NOMO-1 (cell line): Measurements from ENCODE around the gene MYCBPAP.

Experiments
- DNase-seq, 2 experiments: peaks; one replicate each; lab custom pipeline; 2025; ENCODE audit not compliant: unreplicated experiment in 2 of 2; lab: John Stamatoyannopoulos, UW

MYCBPAP gene, protein sequence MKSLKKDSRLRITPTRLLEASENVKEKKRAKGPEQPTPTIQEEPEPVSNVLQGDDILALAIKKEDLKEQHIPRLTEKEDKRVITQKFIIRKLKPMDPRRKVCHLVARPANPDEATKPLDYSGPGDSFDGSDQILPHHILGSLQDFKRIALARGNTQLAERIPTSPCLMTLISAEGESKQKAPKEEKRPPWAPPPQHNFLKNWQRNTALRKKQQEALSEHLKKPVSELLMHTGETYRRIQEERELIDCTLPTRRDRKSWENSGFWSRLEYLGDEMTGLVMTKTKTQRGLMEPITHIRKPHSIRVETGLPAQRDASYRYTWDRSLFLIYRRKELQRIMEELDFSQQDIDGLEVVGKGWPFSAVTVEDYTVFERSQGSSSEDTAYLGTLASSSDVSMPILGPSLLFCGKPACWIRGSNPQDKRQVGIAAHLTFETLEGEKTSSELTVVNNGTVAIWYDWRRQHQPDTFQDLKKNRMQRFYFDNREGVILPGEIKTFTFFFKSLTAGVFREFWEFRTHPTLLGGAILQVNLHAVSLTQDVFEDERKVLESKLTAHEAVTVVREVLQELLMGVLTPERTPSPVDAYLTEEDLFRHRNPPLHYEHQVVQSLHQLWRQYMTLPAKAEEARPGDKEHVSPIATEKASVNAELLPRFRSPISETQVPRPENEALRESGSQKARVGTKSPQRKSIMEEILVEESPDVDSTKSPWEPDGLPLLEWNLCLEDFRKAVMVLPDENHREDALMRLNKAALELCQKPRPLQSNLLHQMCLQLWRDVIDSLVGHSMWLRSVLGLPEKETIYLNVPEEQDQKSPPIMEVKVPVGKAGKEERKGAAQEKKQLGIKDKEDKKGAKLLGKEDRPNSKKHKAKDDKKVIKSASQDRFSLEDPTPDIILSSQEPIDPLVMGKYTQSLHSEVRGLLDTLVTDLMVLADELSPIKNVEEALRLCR

DNA sequence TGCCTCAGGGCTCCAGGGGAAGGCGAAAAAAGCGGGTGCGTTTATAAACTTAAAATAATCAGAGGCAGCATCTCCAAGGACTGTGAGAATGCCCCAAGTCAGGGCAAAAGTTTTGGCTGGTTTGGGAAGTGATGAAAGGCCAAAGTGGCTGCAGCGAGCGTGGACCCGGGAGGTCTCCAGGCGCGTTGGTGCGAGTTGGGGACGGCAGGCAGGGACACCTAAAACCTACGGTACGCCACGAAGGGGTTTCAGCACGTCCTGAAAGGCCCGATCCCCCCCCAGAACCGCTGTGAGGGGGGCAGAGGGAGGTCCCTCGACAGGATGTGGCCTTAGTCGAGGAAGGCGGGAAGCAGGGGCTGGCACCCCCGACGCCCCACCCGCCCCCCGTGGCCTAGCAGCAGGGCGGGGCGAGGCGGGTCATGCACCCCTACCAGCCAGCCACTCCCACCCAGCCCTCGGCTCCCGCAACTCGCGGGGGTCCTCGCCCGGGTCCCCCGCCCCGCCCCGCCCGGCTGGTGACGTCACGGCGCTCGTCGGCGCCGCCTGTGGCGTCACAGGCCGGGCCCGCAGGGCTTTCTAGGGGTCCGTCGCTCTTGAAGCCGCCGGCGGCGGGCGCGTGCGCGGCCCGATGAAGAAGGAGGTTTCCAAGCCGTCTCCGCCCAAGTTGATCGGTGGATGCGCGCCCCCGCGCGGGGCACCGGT is at the start of gene MYCBPAP:
TSS of gene MYCBPAP (plus strand) at position 569 of the 702 bp plus-strand sequence. CDS start 236 bp downstream, outside the sequence.
- peak; percentile 69 to 90 for DNase-seq

DNA sequence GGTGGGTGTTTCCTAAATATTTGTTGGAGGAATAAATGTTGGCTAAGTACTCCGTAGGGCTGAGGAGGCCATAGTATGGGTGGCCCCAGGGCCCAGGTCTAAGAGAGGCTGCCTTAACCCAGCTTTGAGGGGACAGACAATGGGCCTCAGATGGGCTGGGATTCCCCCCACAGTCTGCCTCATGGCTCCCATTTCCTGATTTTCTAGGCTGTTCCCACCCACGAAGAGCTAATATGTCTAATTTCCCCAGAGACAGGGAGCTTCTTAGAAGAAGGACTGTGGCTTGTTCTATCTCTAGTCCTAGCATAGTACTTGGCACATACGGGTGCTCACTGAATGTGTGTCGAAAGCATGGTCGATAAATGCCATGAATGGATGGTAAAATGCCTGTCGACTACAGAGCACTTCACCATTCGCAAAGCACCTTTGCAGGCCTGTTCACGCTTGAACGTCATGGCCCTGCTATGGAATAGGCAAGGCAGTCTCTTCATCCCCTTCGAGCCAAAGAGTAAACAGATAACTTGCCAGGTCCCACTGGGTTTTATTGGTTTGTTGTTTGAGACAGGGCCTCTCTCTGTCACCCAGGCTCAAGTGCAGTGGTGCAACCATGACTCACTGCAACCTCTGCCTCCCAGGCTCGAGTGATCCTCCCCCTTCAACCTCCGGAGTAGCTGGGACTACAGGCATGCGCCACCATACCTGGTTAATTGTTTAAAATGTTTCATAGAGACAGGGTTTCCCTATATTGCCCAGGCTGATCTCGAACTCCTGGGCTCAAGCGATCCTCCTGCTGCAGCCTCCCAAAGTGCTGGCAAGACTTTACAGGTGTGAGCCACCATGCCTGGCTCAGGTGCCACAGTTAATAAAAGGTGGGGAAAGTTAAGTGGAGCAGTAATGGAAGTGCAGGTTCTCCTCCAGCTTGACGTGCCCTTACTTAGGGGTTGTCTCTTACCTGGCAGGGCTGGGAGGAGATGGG is 49.2 kb upstream of the MYCBPAP start:
- no peak for DNase-seq

DNA sequence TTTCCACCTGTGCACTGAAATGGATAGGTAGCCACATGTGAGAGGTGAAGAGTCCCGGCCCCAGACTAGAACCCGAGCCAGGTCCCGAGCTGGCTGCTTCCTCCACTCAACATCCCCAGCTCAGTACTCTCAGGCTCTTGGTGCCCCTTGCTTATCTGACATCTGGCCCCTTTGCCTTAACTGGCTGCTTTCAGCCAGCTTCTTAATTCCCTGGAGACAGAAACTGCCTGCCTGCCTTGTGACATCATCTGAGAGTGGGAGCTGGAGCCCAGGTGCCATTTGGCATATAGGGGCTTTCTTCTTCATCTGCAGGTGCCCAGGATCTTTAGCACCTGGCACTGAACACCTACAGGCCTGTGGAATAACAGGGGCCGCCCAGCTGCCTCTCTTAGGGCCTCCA is 48.5 kb upstream of the MYCBPAP start:
- no peak for DNase-seq

DNA sequence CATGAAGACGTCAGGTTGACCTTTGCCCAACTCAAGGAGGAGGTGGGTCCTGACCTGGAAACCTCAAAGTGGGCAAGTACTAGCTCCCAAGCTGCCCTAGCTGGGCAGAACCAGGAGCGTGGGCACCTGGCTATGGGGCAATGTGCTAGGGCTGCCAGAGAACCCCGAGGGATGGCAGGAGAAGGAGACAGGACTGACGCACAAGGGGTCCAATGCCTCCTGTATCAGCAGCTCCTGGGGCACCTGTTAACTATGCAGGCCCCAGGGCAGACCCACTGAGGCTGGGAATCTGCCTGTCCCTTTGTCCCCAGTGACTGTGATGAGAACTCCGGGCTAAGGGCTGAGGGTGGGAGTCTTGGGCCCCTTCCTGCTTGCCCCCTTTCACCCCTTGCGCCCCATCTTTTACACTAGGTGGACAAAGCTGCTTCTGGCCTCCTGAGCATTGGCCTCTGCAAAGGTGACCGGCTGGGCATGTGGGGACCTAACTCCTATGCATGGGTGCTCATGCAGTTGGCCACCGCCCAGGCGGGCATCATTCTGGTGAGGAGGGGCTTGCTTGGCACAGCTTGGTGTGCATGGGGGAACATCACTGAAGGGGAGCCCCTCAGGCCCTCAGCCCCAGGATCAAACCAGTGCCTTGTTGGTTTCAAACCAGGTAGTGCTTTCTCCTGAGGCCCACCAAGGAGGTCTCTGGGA is 47.3 kb upstream of the MYCBPAP start:
- DNase-seq, result no peak

DNA sequence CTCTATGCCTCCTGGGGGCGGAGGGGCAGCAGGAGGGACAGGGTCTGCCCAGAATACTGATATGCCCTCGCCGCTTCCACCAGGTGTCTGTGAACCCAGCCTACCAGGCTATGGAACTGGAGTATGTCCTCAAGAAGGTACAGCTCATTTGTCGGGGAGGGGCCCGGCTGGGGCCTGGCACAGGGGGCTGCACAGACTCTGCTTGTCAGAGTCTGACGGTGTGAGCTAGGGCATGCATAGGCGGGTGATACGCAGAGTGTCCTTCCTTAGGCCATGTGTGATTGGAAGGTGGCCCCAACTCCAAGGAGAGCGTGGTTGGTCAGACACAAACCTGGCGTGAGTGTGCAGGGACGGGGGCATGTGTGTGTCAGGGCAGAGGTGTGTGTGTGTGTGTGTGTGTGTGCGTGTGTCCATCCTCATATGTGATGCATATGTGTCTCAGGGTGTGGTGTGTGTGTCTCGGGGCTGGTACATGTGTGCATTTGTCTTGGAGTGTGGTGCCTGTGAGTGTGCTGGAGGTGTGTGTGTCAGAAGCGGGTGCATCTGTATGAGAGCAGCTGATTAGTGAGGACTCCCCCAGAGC is 46.6 kb upstream of the MYCBPAP start:
- no peak for DNase-seq

DNA sequence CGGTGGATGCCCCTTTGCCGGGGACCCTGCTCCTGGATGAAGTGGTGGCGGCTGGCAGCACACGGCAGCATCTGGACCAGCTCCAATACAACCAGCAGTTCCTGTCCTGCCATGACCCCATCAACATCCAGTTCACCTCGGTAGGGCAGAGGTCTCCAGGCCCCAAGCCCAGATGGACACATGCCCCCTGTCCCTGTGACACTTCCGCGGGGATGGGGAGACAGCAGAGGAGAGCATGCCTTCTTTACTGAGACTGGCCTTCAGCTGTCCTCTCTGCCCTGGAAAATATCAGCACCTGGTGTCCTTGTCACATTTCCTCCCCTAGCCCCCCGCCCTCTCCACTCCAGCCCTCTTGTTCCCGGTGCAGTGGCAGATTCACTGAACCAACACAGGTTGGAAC is 45.8 kb upstream of the MYCBPAP start:
- no peak for DNase-seq

DNA sequence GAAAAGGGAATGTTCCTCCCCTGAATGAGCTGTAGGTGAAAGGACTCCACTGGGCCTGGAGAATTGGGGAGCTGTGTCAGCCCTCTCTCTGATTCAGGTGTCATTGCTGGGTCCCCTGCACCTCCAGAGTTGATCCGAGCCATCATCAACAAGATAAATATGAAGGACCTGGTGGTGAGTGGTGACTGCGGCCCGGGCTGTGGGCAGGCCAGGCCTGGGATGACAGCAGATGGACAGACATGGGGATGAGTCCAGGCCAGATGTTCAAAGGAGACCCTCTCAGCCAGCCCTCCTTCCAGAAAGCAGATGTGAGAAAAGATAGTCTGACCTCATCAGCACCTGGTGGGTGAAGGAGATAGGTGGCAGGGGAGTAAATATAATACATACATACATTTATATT is 44.1 kb upstream of the MYCBPAP start:
- DNase-seq, result no peak

DNA sequence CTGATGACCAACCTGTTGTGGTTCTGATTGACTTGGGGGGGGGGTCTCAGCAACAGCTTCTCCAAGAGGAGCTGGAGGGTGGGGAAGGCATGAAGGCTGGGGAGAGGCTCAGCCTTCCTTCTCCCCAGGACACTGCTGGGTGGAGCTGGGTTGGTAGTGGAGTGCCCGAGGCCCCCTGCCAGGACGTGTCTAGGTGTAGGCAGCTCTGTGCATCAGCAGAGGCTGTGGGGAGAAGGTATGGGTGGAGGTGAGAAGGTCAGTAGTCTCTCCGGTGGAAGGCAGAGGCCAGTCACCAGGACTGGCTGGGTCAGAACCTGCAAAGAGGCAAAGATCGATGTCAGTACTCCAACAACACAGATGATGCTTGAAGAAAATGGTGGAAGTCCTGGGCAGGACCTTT is 43.5 kb upstream of the MYCBPAP start:
- no peak for DNase-seq

DNA sequence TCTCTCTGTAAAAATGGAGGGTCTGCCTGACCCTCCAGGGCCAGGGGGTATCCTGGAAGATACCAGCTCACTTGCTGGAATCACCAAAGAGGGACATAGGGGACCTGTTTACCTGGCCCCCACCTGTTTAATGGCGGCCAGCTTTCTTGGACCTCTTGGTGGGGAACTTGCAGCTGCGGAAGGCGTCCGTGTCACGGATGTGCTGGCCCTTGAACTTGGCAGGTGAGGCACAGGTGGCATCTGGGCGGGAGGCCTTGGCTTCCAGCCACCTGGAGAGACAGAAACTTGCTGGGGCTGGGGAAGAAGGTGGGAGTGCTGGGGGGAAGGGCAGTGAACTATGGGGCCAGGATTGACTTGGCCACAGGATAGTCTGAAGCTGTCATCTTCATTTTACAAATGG is 43.1 kb upstream of the MYCBPAP start:
- DNase-seq, result no peak

DNA sequence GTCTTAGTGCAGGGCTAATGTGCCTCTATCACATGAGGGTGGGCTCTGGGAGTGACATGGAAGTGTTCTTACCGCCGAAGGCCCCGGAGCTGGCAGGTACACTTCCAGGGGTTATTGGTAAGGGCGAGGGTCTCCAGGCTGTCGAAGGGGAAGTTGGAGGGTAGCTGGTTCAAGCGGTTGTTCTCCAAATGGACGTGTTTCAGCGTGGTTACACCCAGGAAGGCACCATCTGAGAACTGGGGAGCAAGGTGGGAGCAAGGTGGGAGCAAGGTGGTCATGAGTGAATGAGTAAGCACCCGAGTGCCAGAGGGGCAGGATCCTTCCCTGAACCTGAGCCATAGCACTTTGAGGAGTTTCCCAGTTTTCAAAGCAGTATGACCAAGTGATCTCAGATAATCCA is 42.6 kb upstream of the MYCBPAP start:
- DNase-seq, result no peak

DNA sequence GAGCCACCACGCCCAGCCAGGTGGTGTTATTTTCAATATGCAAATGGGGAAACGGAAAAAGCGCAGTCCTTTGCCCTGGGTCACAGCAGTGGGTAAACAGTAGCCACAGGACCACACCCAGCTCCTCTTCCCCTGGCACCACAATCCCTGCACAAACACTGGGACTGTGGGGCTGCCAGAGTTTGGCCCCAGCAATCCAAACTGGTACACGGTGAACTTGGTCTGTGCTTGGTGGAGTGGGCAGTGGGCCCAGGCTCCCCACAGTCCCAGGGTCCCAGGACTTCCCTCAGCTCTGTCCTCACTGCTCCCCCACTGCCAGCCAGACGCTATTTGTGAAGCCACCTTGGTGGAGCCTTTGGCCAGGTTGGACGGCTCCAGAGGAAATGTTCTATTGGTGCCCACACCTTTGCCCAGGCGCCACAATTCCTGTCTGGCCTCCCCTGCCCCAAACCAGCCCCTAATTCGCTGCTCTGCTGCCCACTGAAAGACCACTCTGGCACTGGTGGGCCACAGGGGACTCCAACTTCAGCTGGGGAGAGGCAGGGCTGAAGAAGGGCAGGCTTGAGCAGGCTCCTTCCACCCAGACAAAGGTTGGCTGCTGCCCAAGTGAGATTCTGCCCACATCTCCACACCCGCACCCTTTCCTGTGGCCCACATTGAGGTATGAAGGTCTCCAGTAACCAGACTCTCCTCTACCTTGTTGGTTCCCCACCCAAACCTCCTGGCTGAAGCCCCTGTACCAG is 41.7 kb upstream of the MYCBPAP start:
- DNase-seq, result no peak

DNA sequence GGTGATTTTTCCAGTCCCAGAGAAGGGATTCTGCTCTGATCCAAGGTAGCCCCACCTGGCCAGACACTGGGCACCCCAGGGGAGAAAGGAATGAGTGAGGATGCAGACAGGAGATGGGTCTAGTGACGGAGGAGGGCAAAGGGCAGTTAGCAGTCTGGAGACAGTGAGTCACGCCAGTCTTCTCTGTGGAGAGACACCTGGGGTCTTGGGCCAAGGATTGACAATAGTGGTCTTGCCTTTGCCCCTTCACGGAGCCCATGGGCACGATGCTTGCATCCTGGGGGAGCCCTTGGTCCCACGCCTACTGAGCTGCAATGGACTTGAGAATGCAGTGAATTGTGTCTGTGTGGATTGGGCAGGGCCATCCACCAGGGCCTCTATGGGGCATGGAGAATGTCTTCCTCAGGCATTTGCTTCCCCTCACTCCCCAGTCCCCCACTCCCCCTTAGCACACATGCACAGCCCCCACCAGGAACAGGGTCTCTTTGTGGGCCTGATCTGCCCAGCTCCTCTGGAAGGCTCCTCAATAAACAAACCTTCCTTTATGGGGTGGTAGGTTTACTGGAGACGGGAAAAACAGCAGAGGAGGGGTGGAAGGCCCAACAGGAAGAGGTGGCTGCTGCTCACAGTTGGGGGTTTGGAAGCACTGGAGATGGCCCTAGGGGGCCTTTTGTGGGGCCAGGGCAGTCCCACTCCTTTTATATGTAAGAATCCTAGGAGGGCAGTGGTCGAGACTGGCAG is 41.0 kb upstream of the MYCBPAP start:
- no peak for DNase-seq

DNA sequence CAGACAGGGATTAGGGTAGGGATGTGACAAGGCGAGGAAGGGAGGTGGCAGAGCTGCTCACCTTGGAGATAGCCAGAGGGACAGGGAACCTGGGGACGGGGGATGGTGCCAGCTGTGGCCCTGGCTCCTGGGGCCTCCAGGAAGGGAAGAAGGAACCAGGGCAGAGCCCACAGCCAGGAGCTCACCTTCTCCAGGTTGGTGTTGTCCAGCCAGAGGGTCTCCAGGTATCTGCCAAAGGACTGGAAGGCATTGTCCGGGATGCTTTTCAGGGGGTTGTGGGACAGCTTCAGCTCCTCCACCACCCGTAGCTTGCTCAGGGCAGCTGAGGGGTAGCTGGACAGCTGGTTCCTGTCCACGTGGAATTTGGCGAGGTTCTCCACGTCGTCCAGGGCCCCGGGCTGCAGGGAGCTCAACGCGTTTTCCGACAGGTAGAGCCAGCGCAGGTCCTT is 40.4 kb upstream of the MYCBPAP start:
- no peak for DNase-seq

DNA sequence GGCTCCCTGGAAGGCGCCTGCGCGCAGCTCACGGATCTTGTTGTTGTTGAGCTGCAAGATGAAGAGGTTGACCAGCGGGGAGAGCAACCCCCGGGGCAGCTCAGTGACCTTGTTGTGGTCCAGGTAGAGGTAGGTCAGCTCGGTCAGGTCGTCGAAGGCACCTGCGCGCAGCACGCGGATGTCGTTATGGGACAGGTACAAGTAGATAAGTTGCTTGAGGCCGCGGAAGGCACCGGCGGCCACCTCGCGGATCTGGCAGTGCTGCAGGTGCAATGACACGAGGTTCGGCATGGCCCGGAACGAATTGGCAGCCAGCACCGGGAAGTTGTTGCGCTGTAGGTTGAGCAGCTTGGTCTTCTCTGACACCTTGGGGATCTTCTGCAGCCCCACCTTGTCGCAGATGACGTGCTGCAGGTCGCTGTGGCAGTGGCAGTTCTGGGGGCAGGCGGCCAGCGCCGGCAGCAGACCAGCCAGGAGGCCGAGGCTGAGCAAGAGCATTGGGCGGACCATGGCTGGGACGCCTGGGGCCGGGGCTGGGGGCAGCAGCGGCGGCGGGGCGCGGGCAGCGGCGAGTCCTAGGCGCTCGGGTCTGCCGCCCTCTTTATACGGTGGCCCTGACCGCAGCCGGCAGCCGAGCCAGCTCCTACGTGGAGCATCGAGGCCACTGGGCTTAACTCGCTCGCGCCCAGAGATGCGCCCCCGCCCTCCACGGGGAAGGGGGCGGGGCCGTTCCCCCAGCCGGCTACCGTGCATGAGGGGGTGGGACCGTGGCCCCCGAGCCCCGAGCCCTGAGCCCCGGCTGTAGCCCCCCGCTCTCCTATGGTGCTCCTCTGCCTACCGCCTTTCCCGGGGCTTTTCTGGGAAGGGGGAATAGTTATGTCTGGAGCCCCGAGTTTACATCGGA is 39.7 kb upstream of the MYCBPAP start, which contains the start of gene CHAD:
TSS of gene CHAD (minus strand) at position 577 of the 904 bp plus-strand sequence. CDS start at position 510, 67 bp downstream.
- DNase-seq, result no peak

DNA sequence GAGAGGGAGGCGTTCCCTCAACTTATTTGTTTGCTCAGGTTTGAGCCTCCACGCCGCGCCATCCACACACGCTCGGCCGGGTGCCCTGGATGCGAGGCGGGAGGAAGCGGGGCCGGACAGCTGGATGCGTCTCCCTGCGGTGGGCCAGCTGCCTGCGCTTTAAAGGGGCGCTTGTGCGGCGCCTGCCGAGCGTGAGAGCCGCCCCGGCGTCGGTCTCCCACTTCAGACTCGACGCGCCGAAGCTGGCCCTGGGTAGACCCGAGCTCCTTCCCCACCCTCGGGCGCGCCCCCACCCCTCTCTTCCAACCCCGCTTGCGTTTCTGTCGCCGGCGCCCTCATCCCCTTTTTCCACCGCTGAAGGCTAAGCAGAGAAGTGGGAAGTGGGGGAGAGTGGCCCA is 39.0 kb upstream of the MYCBPAP start:
- DNase-seq, result no peak

DNA sequence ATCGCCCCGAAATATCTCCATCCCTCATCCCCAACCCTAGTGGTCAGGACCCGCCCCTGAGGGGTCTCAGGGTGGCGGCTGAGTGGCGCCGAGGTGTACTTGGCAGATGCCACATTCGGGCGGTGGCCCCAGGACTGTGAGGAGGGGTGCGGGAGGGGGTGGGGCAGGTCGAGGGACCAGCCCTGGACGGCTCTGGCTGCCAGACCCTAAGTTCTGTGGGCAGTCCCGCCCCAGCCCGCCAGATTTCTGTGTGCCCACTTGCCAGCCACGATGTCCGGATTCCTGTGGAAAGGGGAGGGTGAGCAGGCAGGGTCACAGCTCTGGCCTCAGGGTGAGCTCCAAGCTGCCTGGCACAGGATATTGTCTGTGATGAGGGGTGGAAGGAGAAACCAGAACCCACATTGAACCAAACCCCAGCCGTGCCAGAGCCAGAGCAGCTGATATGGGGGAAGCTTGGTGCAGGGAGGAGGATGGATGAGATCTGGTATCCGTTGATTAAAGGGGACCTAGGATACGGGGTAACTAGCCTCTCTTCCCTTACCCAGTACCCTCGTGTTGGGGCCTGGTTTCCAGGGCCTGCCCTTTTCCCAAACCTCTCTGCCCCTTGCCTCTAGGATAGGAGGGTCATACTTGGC is 38.5 kb upstream of the MYCBPAP start:
- no peak for DNase-seq
